H1 (cell line): ENCODE measurements around the gene MRPL22. TPM values are rescaled to one million over a fixed set of nuclear protein-coding genes. Genes with fewer than 3 reads are reported as not detected.

Source experiments
- CTCF ChIA-PET: fragments of 300-600 bp; sonication (Branson Sonifier 250); formaldehyde crosslinking; loops from one replicate; lab custom pipeline; 2021; ENCODE audit not compliant: partially characterized antibody; lab: Charles Lee
- POLR2A ChIA-PET: fragments of 300-600 bp; sonication (Branson Sonifier 250); formaldehyde crosslinking; loops from one replicate; lab custom pipeline; 2021; ENCODE audit warnings: inconsistent platforms; ENCODE audit not compliant: partially characterized antibody; lab: Charles Lee
- DNase-seq, 2 experiments: peaks; one replicate each; pipeline versions ENCODE4 v3.0.0 to v3.0.0-alpha.2; 2010 to 2022; ENCODE audit warnings: low spot score in 2 of 2, low read depth in 1 of 2, mixed read lengths in 1 of 2
- FAIRE-seq: peaks from 2 replicates; lab custom pipeline; 2011; peaks lifted over from hg19 to GRCh38; lab: Jason Lieb, UNC
- H2AFZ ChIP-seq: 2 replicates; pipeline ENCODE4 v1.8.1; 2012; ENCODE audit warnings: low read length, inconsistent platforms
- H2AK5ac ChIP-seq: 2 replicates; pipeline ENCODE4 v1.6.1; 2013; ENCODE audit warnings: low read depth, low read length
- H2BK120ac ChIP-seq: replicated peaks from 2 replicates; pipeline ENCODE3; 2013; ENCODE audit warnings: low read depth, low read length, inconsistent platforms
- H2BK12ac ChIP-seq: 2 replicates; pipeline ENCODE4 v1.6.1; 2013; ENCODE audit warnings: low read depth, low read length
- H2BK15ac ChIP-seq: 2 replicates; pipeline ENCODE4 v1.6.1; 2013; ENCODE audit warnings: low read length
- H2BK20ac ChIP-seq: 2 replicates; pipeline ENCODE4 v1.6.1; 2013; ENCODE audit warnings: low read length
- H2BK5ac ChIP-seq: 2 replicates; pipeline ENCODE4 v1.6.1; 2013; ENCODE audit warnings: low read depth, low read length
- H3K14ac ChIP-seq: 2 replicates; pipeline ENCODE4 v1.6.1; 2013; ENCODE audit warnings: inconsistent platforms; ENCODE audit not compliant: insufficient read length
- H3K18ac ChIP-seq: 2 replicates; pipeline ENCODE4 v1.6.1; 2013; ENCODE audit warnings: low read length; ENCODE audit errors: extremely low read depth
- H3K23ac ChIP-seq: 2 replicates; pipeline ENCODE4 v1.6.1; 2013; ENCODE audit warnings: inconsistent platforms; ENCODE audit not compliant: insufficient read length
- H3K23me2 ChIP-seq: 2 replicates; pipeline ENCODE4 v1.6.1; 2013; ENCODE audit warnings: low read depth, low read length
- H3K27ac ChIP-seq: 2 replicates; pipeline ENCODE4 v1.6.1; 2011; ENCODE audit warnings: low read depth, low read length, inconsistent platforms
- H3K27me3 ChIP-seq, 4 experiments: replicated peaks in 1 of 4; 1 replicate in 1 of 4; 2 replicates in 3 of 4; pipeline versions ENCODE4 v1.6.1 to v1.8.1; 2011 to 2013; ENCODE audit warnings: low read length in 3 of 4, mild to moderate bottlenecking in 3 of 4, inconsistent platforms in 2 of 4, mixed read lengths in 2 of 4, moderate library complexity in 1 of 4; ENCODE audit not compliant: control insufficient read depth in 3 of 4, insufficient read depth in 3 of 4; ENCODE audit errors: extremely low read depth in 1 of 4
- H3K36me3 ChIP-seq, 4 experiments: 2 replicates each; pipeline versions ENCODE4 v1.6.1 to v1.8.1; 2011 to 2013; ENCODE audit warnings: mild to moderate bottlenecking in 4 of 4, low read length in 3 of 4, moderate library complexity in 2 of 4, control low read depth in 1 of 4, inconsistent platforms in 1 of 4; ENCODE audit not compliant: insufficient read depth in 4 of 4, control insufficient read depth in 2 of 4
- H3K4ac ChIP-seq: replicated peaks from 2 replicates; pipeline ENCODE3; 2013; ENCODE audit warnings: low read length, low read depth, mixed read lengths, inconsistent platforms; ENCODE audit not compliant: insufficient read length
- H3K4me1 ChIP-seq, 4 experiments: replicated peaks in 1 of 4; 1 replicate in 1 of 4; 2 replicates in 3 of 4; pipeline versions ENCODE4 v1.6.1 to v1.8.1; 2011 to 2013; ENCODE audit warnings: low read length in 3 of 4, inconsistent platforms in 2 of 4, mixed read lengths in 1 of 4; ENCODE audit not compliant: insufficient read depth in 4 of 4, control insufficient read depth in 3 of 4
- H3K4me2 ChIP-seq, 2 experiments: 2 replicates each; pipeline versions ENCODE4 v1.6.1 to v1.8.1; 2011 to 2013; ENCODE audit warnings: low read depth in 2 of 2, low read length in 2 of 2, control low read depth in 1 of 2, inconsistent platforms in 1 of 2, mild to moderate bottlenecking in 1 of 2; ENCODE audit not compliant: insufficient read depth in 1 of 2
- H3K4me3 ChIP-seq, 4 experiments: fragments of 200-600, 300-600 bp in 1 of 4; sonication (generic), shearing (Covaris generic), sonication (Bioruptor Twin) in 1 of 4; 2 replicates each; pipeline versions ENCODE4 v1.5.1 to v1.8.1; 2011 to 2016; ENCODE audit warnings: low read length in 4 of 4, low read depth in 3 of 4, control low read depth in 2 of 4, inconsistent platforms in 2 of 4, mild to moderate bottlenecking in 2 of 4, mixed read lengths in 1 of 4, moderate library complexity in 1 of 4; ENCODE audit not compliant: insufficient read depth in 2 of 4; ENCODE audit errors: extremely low read depth in 1 of 4
- H3K56ac ChIP-seq: replicated peaks from 2 replicates; pipeline ENCODE3; 2013; ENCODE audit warnings: low read depth, mild to moderate bottlenecking, mixed read lengths, low read length, inconsistent platforms; ENCODE audit not compliant: insufficient read length
- H3K79me1 ChIP-seq: 2 replicates; pipeline ENCODE4 v1.6.1; 2013; ENCODE audit warnings: low read depth, low read length, control low read depth
- H3K79me2 ChIP-seq, 2 experiments: 2 replicates each; pipeline versions ENCODE4 v1.6.1 to v1.8.1; 2012 to 2013; ENCODE audit warnings: low read length in 2 of 2, mild to moderate bottlenecking in 2 of 2, inconsistent platforms in 1 of 2; ENCODE audit not compliant: insufficient read depth in 2 of 2, control insufficient read depth in 1 of 2
- H3K9ac ChIP-seq, 4 experiments: replicated peaks in 1 of 4; 1 replicate in 1 of 4; 2 replicates in 3 of 4; pipeline versions ENCODE4 v1.6.1 to v1.8.1; 2011 to 2013; ENCODE audit warnings: low read depth in 3 of 4, low read length in 3 of 4, control low read depth in 2 of 4, mild to moderate bottlenecking in 2 of 4, moderate library complexity in 2 of 4, inconsistent platforms in 1 of 4; ENCODE audit errors: extremely low read depth in 1 of 4
- H3K9me3 ChIP-seq, 2 experiments: 2 replicates each; pipeline versions ENCODE4 v1.6.1 to v1.8.1; 2012 to 2013; ENCODE audit warnings: mild to moderate bottlenecking in 2 of 2, moderate library complexity in 2 of 2, control low read depth in 1 of 2, inconsistent platforms in 1 of 2, low read depth in 1 of 2, low read length in 1 of 2, mixed read lengths in 1 of 2; ENCODE audit not compliant: insufficient read depth in 2 of 2
- H4K20me1 ChIP-seq, 2 experiments: replicated peaks in 1 of 2; 2 replicates each; pipeline versions ENCODE3 to v1.8.1; 2011 to 2013; ENCODE audit warnings: inconsistent platforms in 2 of 2, low read length in 2 of 2, mild to moderate bottlenecking in 1 of 2; ENCODE audit not compliant: insufficient read depth in 2 of 2, control insufficient read depth in 1 of 2
- H4K5ac ChIP-seq: 2 replicates; pipeline ENCODE4 v1.6.1; 2013; ENCODE audit warnings: low read length, low read depth, mixed read lengths, inconsistent platforms; ENCODE audit not compliant: insufficient read length
- H4K8ac ChIP-seq: 2 replicates; pipeline ENCODE4 v1.8.0; 2013; ENCODE audit warnings: mild to moderate bottlenecking, moderate library complexity, low read length, inconsistent platforms; ENCODE audit not compliant: insufficient read depth; ENCODE audit errors: extremely low read depth
- H4K91ac ChIP-seq: replicated peaks from 2 replicates; pipeline ENCODE3; 2013; ENCODE audit warnings: low read length, mixed read lengths, inconsistent platforms; ENCODE audit not compliant: insufficient read length
- BRCA1 ChIP-seq: IDR thresholded peaks from 2 replicates; pipeline ENCODE4 v1.6.1; 2012; ENCODE audit warnings: low read depth, low read length, improper control_type of control experiment
- CREB1 ChIP-seq: IDR thresholded peaks from 2 replicates; pipeline ENCODE4 v1.6.1; 2012; ENCODE audit warnings: inconsistent platforms
- WGBS, 2 experiments: shearing (Covaris generic) in 1 of 2; methylation state at CpG; one replicate each; pipeline versions ENCODE4 v1.1.6 to v1.1.7; 2013 to 2015; ENCODE audit warnings: low lambda C conversion rate in 2 of 2, mixed read lengths in 2 of 2, inconsistent platforms in 1 of 2, low coverage in 1 of 2, missing lambda C conversion rate in 1 of 2; ENCODE audit not compliant: insufficient replicate concordance in 2 of 2, insufficient coverage in 1 of 2, insufficient read length in 1 of 2; ENCODE audit errors: extremely low coverage in 1 of 2, missing lambda C conversion rate in 1 of 2; 5-methylcytosine and 5-hydroxymethylcytosine counted together
- polyA plus RNA-seq, 7 experiments: library from polyadenylated mRNA; depleted of rRNA in 3 of 7; stranded (reverse) in 5 of 7; unstranded in 2 of 7; fragments of >200 nt in 5 of 7; fragments of 200-250 nt in 2 of 7; gene quantifications; 1 replicate in 5 of 7; 2 replicates in 1 of 7; 4 replicates in 1 of 7; pipeline versions ENCODE4 v1.2.1 to v1.2.3, GENCODE V29; 2011 to 2013; ENCODE audit warnings: missing spikeins in 2 of 7, mixed read lengths in 2 of 7
- total RNA-seq: library from RNA; stranded (reverse); fragmentation: NEBNext Ultra II Directional; extraction: Animal tissue kit (Norgen Biotek cat#: 25700); gene quantifications from 2 replicates; pipeline ENCODE4 v1.2.1, GENCODE V29; 2021

MRPL22 gene
- total and polyA plus RNA-seq, 2 of the 8 experiments (the other 6 are each of a cell fraction or from before 2014, with no cell fraction given), result 46.8 to 65.6 TPM

DNA sequence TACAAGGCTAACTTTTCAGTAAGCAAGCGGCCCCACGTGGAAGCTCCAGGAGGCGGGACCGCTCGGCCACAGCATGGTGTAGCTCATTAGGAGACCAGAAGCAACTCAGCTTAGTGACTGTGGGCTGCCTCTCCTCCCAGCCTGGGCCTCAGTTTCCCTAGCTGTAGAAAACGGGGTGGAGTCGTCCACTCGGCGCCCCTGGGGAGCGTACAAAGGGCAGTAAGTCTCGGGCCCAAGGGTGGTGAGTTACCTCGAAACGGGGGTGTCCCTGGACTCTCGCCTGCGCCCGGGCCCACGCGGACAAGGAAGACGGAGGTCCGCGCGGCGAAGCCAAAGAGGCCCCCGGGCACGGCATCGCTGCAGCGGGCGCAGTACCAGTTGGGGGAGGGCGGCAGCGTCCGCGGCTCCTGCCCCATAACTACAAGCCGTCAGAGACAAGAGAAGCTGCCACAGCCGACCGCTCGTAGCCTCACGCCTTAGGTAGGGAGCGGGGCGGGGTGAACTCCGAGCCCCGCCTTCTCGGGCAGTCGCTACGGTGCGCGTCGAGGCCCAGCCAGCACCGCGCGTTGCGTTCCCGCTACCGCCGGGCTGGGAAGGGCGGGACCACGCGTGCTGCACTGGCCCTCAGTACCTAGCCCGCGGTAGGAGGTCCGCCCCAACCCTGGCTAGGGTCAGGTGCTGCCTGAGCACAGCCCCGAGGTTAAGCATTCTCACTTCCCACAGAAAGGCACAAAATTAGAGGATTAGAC lies 3.0 kb upstream of the MRPL22 start, which contains the start of gene GEMIN5:
Gene GEMIN5, minus strand, starts transcription at position 494 of the 749 bp plus-strand sequence. Its CDS starts 78 bp downstream, at position 416.
- peak; percentile 79 to 90 for DNase-seq
- Histone ChIP-seq H3K23ac (no peak within 1 kb of the TSS), H3K9ac (peak within 1 kb of the TSS; percentile 70 to 77 (median 74)), H3K56ac (no peak within 1 kb of the TSS), H3K27me3 (no peaks in the 10 kb centered on the region), H3K9me3 (no peaks in the 10 kb centered on the region), H3K4me2 (peak within 1 kb of the TSS; percentile 65 to 95), H3K4me3 (peak within 1 kb of the TSS; percentile 83 to 96 (median 94)), H3K4ac (peak within 1 kb of the TSS; percentile 83), H3K14ac (no peak within 1 kb of the TSS), H4K20me1 (peaks cover 0 to 2% of the 10 kb centered on the region in 2 experiments), H3K23me2 (peaks cover 12% of the 10 kb centered on the region), H3K36me3 (peaks cover 0 to 20% (median 9%) of the 10 kb centered on the region in 4 experiments; a peak in 3 of 8 replicates), H3K79me1 (no peaks in the 10 kb centered on the region), H2BK15ac (no peak within 1 kb of the TSS), H3K4me1 (peaks cover 0 to 9% (median 6%) of the 10 kb centered on the region in 4 experiments; a peak in 6 of 7 replicates), H2BK12ac (0 out of 2 replicates have a peak within 1 kb of the TSS, but pooled peaks have one; percentile 2), H2BK120ac (no peak within 1 kb of the TSS), H4K8ac (peak within 1 kb of the TSS; percentile 86), H3K79me2 (peaks cover 8 to 38% of the 10 kb centered on the region in 2 experiments; a peak in 3 of 4 replicates), H3K27ac (0 out of 2 replicates have a peak within 1 kb of the TSS, but pooled peaks have one; percentile 46), H4K5ac (peak within 1 kb of the TSS; percentile 69), H2BK5ac (peak within 1 kb of the TSS; percentile 21; the same call in 1 of the 2 replicates), H4K91ac (peak within 1 kb of the TSS; percentile 13), H2AK5ac (no peak within 1 kb of the TSS), H2AFZ (peak within 1 kb of the TSS; percentile 73), H2BK20ac (no peak within 1 kb of the TSS), H3K18ac (no peak within 1 kb of the TSS; the same call in 1 of the 2 replicates)
- FAIRE-seq, result no peak
- WGBS, 2 experiments, result 2% methylated on average over 59 of the region's 61 CpGs; no CpG with 5 or more reads in 1 of the 2 experiments
- ChIA-PET CTCF (interaction anchor here (0.7 to 1.8 kb wide), 3 partner anchors 8 to 288 kb away, joined by 3 to 9 read pairs (median 3); no protein-coding TSS in a partner anchor), POLR2A (interaction anchor here (0.9 to 2.9 kb wide), 7 partner anchors 9 to 241 kb away, joined by 3 to 14 read pairs (median 4); no protein-coding TSS in a partner anchor)
- TF ChIP-seq CREB1 (peak; percentile 71), BRCA1 (no peak)
